H1 (cell line): ENCODE measurements around the gene KIF15. TPM values are rescaled to one million over a fixed set of nuclear protein-coding genes. Genes with fewer than 3 reads are reported as not detected.

Experiments used
- E2F6 ChIP-seq: IDR thresholded peaks from 2 replicates; pipeline ENCODE4 v1.6.1; 2012; ENCODE audit warnings: inconsistent platforms
- PHF8 ChIP-seq: fragments of 200-600 bp; sonication (generic); conservative IDR thresholded peaks from 2 replicates; pipeline ENCODE4 v1.7.1; 2012; ENCODE audit warnings: low read depth, mild to moderate bottlenecking, inconsistent platforms, low read length, moderate library complexity
- polyA plus RNA-seq, 7 experiments: library from polyadenylated mRNA; depleted of rRNA in 3 of 7; stranded (reverse) in 5 of 7; unstranded in 2 of 7; fragments of >200 nt in 5 of 7; fragments of 200-250 nt in 2 of 7; gene quantifications; 1 replicate in 5 of 7; 2 replicates in 1 of 7; 4 replicates in 1 of 7; pipeline versions ENCODE4 v1.2.1 to v1.2.3, GENCODE V29; 2011 to 2013; ENCODE audit warnings: missing spikeins in 2 of 7, mixed read lengths in 2 of 7
- total RNA-seq: library from RNA; stranded (reverse); fragmentation: NEBNext Ultra II Directional; extraction: Animal tissue kit (Norgen Biotek cat#: 25700); gene quantifications from 2 replicates; pipeline ENCODE4 v1.2.1, GENCODE V29; 2021

Gene KIF15
- total and polyA plus RNA-seq, 2 of the 8 experiments (the other 6 are each of a cell fraction or from before 2014, with no cell fraction given) = 4.2 to 25.5 TPM

- no peak for TF ChIP-seq E2F6
- TF ChIP-seq PHF8 = no peak
Observed at GRCh38 chr3:44722103-44722401, 39.5 kb upstream of the KIF15 start (continued).
